SIG-M5 (cell line): ENCODE results near the gene CRAMP1.

ENCODE experiments used
- DNase-seq: peaks from one replicate; lab custom pipeline; 2025; lab: John Stamatoyannopoulos, UW

CRAMP1 gene

GRCh38 chr16:1635070-1635469 lies 22.9 kb downstream of the CRAMP1 start:
- no peak for DNase-seq

GRCh38 chr16:1637526-1637925 lies 25.4 kb downstream of the CRAMP1 start:
- no peak for DNase-seq

- no peak for DNase-seq
These were observed 26.6 kb downstream of the CRAMP1 start for GRCh38 chr16:1638757-1639156.

- DNase-seq, result no peak
These were observed 27.1 kb downstream of the CRAMP1 start for GRCh38 chr16:1639282-1639681.

- DNase-seq, result no peak
These were observed 27.7 kb downstream of the CRAMP1 start for GRCh38 chr16:1639860-1640259.

GRCh38 chr16:1640261-1640941 lies 28.2 kb downstream of the CRAMP1 start:
- no peak for DNase-seq

- no peak for DNase-seq
These were observed 29.1 kb downstream of the CRAMP1 start for GRCh38 chr16:1641261-1641660.

GRCh38 chr16:1642148-1642547 lies 30.0 kb downstream of the CRAMP1 start:
- DNase-seq, result no peak

- DNase-seq, result no peak
These were observed 30.6 kb downstream of the CRAMP1 start for GRCh38 chr16:1642753-1643152.

- DNase-seq, result no peak
These were observed 31.4 kb downstream of the CRAMP1 start for GRCh38 chr16:1643521-1643920.

GRCh38 chr16:1645914-1646525 lies 33.9 kb downstream of the CRAMP1 start:
- no peak for DNase-seq

- no peak for DNase-seq
These were observed 35.7 kb downstream of the CRAMP1 start for GRCh38 chr16:1647856-1648255.

GRCh38 chr16:1650131-1650530 lies 38.0 kb downstream of the CRAMP1 start:
- DNase-seq, result no peak

- no peak for DNase-seq
These were observed 39.2 kb downstream of the CRAMP1 start for GRCh38 chr16:1651094-1651973.

GRCh38 chr16:1651974-1652312 lies 39.8 kb downstream of the CRAMP1 start:
- no peak for DNase-seq

- no peak for DNase-seq
These were observed 40.9 kb downstream of the CRAMP1 start for GRCh38 chr16:1653023-1653422.

- no peak for DNase-seq
These were observed 42.5 kb downstream of the CRAMP1 start for GRCh38 chr16:1654505-1655268.

- no peak for DNase-seq
These were observed 43.2 kb downstream of the CRAMP1 start for GRCh38 chr16:1655269-1655807.

GRCh38 chr16:1655909-1656807 lies 44.0 kb downstream of the CRAMP1 start:
- DNase-seq, result no peak

- no peak for DNase-seq
These were observed 44.9 kb downstream of the CRAMP1 start for GRCh38 chr16:1656808-1657617.
